Dedifferentiated amniotic fluid mesenchymal stem cell (primary cell): ENCODE measurements around the gene FAM156A.
"Not testable (repeated sequence)": the region's sequence is repeated elsewhere in the genome, so short reads cannot be mapped to it uniquely, and the experiment has no call there.

Experiments
- DNase-seq: peaks from one replicate; pipeline ENCODE4 v3.0.0-alpha.2; 2016; ENCODE audit errors: extremely low spot score

Gene FAM156A, protein sequence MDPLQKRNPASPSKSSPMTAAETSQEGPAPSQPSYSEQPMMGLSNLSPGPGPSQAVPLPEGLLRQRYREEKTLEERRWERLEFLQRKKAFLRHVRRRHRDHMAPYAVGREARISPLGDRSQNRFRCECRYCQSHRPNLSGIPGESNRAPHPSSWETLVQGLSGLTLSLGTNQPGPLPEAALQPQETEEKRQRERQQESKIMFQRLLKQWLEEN

DNA sequence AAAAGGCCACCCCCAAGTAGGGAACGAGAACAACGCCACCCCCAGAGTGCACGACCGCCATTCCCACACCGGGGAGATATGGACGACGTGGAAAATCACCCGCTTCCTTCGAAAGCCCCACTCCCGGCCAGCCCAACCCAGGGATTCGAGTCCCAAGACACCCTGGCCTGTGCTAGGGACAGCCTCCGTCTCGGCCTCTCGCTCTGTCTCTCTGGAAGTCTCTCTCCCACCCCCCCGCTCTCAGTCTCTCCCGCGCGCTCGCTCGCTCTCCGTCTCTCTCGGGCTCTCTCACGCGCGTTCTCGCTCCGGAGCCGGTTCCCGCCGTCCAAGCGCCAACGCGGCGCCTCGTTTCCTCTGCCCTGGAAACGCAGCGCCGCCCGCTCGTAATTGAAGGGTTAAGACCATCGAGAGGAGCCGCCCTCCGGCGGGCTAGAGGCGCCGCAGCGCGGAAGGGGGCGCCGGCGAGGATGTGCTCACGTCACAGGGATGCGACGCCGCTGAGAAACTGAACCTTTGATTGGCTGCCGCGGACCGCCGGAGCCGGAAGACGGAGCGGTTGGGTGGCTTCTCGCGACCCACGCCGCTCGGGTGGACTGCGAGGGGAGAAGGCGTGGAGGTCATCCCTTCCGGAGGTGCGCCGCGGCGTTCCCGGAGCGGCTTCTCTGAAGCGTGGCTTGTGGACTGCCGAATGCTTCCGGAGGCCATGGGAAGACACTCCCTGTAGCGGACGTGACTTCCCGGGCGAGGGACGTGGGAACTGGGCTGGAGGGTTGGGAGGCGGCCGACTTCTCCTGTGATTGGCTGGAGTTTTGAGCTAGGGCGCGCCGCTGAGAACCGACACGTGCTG lies at the start of gene FAM156A:
Gene FAM156A (minus strand): TSS at position 406 of the 847 bp plus-strand sequence. CDS start 9,930 bp downstream, outside the sequence.
- not testable (repeated sequence) for DNase-seq

DNA sequence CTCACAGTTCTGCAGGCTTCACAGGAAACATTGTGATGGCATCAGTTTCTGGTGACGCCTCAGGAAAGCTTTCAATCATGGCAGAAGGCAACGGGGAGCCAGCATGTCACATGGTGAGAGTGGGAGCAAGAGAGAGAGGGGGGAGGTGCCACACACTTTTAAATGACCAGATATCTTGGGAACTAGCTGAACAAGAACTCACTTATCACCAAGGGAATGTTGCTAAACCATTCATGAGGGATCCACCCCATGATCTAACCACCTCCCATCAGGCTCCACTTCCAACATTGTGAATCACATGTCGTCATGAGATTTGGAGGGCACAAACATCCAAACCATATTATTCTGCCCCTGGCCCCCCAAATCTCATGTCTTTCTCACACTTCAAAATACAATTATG lies 47.0 kb upstream of the FAM156A start:
- DNase-seq: peak; percentile 8

- DNase-seq: no peak
These were observed 46.5 kb upstream of the FAM156A start for GRCh38 chrX:53004811-53005210.

- peak; percentile 2 for DNase-seq
These were observed 45.7 kb upstream of the FAM156A start for GRCh38 chrX:53004038-53004437.

- DNase-seq: no peak
These were observed 44.8 kb upstream of the FAM156A start for GRCh38 chrX:53003111-53003510.

GRCh38 chrX:53001958-53002357 lies 43.6 kb upstream of the FAM156A start:
- no peak for DNase-seq

DNA sequence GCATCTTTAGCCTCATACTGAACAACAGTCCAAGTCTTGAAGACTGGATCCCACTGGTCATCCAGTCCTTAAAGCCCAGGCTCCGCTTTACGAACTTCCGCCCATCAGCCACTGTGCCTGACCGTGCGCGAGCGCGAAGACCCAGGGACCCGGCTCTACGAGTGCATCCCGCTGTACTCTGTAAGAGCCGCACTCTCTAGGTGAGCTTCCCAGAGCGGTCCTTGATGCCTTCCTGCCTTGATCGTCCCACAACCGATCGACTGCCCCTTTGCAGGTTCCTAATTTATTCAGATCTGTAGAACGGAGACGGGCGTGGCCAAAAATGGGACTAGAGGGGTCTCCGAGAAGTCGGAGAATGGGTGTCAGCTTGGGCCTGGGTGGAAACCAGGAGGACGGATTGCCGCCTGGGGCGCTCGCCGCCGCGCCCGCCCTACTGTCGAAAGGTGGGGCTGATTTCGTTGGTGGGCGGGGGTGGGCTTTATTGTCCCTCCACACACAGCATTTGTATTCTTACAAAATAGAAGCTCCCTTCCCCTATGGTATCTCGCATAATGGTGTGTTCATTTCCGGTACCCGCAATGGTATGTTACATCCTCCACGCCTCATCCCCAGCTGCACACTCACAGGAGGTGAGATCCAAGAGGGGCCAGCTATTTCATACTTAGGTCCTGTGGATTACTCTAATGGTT lies 42.3 kb upstream of the FAM156A start:
- peak; percentile 6 for DNase-seq

- no peak for DNase-seq
These were observed 37.6 kb upstream of the FAM156A start for GRCh38 chrX:52995987-52996331.

DNA sequence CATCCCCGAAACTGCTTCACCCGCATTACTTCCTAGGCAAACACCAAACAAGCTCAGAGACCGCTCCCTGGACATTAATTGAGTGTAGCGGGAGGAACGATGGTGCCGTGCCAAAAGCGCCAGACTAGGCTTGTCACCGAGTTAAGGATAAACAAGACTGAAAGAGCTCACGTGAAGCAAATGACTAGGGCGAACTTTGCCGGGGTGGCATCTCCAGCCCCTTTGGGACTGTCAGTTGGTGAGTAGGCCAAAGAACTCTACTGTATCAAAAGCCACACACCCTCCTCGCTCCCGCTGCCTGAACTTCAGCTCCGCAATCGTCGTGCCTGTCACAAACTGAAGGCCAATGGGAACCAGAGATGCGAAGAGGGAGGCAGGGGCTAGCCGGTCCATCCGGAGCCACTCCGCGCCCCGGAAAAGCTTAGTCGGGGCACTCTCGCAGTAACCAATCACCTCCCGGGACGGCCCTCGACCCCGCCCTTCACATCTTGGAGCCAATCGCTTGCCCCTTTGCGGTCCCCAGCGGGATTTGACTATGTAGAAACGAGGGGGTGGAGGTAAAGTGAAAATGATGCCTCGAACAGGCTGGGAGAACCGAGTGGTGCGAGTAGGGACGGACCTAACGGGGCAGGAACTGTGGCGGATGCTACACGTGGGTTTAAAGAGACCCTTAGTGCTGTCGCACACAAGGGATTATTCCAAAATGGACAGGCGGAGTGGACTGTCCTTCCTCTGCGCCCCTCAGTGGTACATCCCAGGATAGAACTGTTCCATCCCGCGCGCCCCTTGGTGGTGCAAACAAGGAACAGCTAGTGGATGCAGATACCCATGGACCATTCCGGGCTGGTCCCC lies 37.0 kb upstream of the FAM156A start:
- peak; percentile 94 for DNase-seq

GRCh38 chrX:52990848-52991247 lies 32.5 kb upstream of the FAM156A start:
- peak; percentile 6 for DNase-seq

- DNase-seq: peak; percentile 15
These were observed 31.8 kb upstream of the FAM156A start for GRCh38 chrX:52990011-52990631.

DNA sequence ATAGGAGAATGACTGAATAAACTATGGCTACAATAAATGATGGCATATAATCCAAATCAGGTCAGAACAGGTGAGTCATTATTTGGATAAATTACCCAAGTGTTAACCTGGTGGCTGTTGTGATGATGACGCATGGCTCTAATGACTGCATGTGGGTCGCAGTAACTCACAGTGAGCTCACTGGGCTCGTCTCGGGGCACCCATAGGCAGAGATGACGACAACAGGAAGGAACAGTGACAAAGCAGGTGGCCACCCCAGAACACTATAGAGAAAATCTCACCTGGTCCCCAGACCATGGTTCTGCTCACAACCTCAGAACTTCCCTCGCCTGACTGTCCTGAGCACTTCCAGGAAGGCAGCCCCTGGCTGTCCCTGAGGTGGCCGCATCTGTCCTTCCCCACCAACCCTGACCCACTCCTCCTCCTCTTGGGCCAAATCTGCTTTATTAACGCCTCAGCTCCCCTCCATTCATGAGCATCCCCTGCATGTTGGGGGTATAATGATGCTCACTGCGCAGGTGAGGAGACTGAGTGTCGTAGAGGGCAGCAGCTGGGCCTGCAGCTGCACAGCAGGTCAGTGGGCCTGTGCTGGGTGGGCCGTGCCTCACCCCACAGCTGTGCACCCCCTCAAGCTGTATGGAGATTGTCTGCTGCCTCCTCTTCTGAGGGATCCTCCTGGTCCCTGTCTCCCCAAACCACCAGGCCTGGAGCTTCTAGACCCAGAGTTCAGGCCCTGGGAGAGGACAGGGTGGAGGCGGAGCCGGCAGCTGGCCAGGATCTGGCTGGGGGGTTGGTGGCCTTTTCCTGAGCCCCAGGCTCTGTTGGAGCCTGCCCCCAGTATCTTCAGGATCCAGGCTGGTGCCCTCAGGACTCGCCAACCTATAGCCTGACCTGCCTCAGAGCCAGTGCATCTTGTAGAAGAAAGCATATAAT lies 30.9 kb upstream of the FAM156A start:
- DNase-seq: no peak

GRCh38 chrX:52983321-52984000 lies 25.1 kb upstream of the FAM156A start:
- DNase-seq: peak; percentile 13

DNA sequence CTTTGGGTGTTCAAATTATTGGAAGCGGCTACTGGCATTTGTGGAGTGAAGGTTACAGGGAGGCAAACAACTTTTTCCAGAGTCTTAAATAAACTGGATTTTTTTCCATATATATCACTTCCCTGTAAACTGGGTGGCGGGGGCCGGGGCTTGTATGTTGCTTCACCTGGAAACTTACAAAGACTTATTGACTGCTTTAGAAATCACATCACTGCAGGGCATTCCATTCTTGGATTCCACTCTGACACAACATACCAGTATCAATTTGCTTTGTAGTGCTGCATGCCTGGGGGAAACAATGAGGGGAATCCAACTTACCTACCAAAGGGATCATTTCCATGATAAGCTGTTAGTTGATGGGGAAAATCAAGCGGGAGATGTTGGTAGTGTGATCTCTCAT lies 21.7 kb upstream of the FAM156A start:
- peak; percentile 12 for DNase-seq

DNA sequence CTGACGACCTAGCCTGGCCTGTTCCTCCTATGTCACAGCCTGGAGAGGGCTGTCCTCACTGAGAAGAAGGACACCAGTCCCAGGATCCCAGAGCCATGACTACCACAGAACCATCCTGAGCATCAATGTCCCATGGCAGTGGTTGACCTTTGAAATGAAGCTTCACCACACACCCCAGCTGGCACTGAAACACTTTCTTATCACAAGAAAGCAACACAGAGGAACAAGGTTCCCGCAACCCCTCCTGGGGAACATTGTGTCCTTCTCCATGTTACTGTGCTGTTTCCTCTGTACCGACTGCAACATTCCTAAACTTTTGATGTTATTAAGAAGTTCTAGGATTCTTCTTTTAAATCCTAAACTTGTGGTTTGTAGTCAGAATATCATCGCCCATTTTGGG lies 21.2 kb upstream of the FAM156A start:
- no peak for DNase-seq

GRCh38 chrX:52977953-52978352 lies 19.6 kb upstream of the FAM156A start:
- no peak for DNase-seq

- DNase-seq: peak; percentile 9
These were observed 17.3 kb upstream of the FAM156A start for GRCh38 chrX:52975576-52975975.

DNA sequence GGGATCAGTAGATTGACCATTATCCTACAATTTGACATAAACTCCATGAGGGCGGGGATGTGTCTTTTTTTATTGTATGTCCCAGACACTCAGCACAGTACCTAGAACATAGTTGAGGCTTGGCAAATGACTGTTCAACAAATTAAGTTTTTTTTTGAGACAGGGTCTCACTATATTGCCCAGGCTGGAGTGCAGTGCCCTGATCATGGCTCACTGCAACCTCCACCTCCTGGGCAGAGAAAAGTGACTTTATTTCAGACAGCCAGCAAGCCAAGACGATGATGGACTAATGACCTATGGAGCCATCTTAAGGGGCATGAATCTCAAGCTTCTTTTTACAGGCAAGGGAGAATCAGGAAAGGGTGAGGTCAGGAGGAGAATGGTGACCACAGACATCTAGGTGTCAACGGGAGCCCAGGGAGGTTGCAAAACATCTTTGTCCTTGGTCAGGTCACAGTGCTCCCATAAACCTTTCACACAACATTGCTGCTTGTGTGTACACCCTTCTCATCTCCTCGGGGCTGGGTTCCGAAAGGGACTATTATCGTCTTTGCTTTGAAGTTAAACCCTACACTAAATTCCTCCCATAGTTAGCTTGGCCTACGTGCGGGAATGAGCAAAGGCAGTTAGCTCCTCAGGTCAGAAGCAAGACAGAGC lies 16.1 kb upstream of the FAM156A start:
- peak; percentile 6 for DNase-seq

GRCh38 chrX:52967922-52968321 lies 9.6 kb upstream of the FAM156A start:
- DNase-seq: not testable (repeated sequence)
